Activated CD8-positive, alpha-beta T cell treated with anti-CD3 and anti-CD28 coated beads for 36 hours (primary cell): ENCODE results near the gene SIRT6. TPM values are rescaled to one million over a fixed set of nuclear protein-coding genes. Genes with fewer than 3 reads are reported as not detected.

ENCODE experiments used
- ATAC-seq: fragments of 200-7000 bp; cut with Tn5 transposase; one replicate; pipeline ENCODE4 v1.10.0; 2021; ENCODE audit warnings: mild to moderate bottlenecking, moderate library complexity
- CTCF ChIA-PET: fragments of 350-600 bp; sonication (Branson Sonifier 250); formaldehyde crosslinking; loops from one replicate; lab custom pipeline; 2021; ENCODE audit warnings: antibody characterized with exemption; lab: Charles Lee
- POLR2A ChIA-PET: fragments of 350-600 bp; sonication (Branson Sonifier 250); formaldehyde crosslinking; loops from one replicate; lab custom pipeline; 2021; ENCODE audit warnings: antibody characterized with exemption; lab: Charles Lee
- DNase-seq: peaks from one replicate; pipeline ENCODE4 v3.0.0-alpha.2; 2020
- H3K27ac Mint-ChIP-seq: one replicate; pipeline ENCODE4 v1.8.0; 2021; ENCODE audit warnings: mild to moderate bottlenecking, mixed read lengths
- H3K27me3 Mint-ChIP-seq: one replicate; pipeline ENCODE4 v1.8.0; 2021; ENCODE audit warnings: mixed read lengths
- H3K36me3 Mint-ChIP-seq: one replicate; pipeline ENCODE4 v1.8.0; 2021; ENCODE audit warnings: low read depth, mixed read lengths
- H3K4me1 Mint-ChIP-seq: one replicate; pipeline ENCODE4 v1.8.0; 2021; ENCODE audit warnings: low read depth, mixed read lengths
- H3K4me3 Mint-ChIP-seq: one replicate; pipeline ENCODE4 v1.8.0; 2021; ENCODE audit warnings: mild to moderate bottlenecking, moderate library complexity, mixed read lengths
- H3K9me3 Mint-ChIP-seq: one replicate; pipeline ENCODE4 v1.8.0; 2021; ENCODE audit warnings: mixed read lengths
- CTCF ChIP-seq: fragments of 200-600 bp; IDR thresholded peaks from one replicate; pipeline ENCODE4 v1.8.0; 2022; ENCODE audit warnings: antibody characterized with exemption, mild to moderate bottlenecking
- intact Hi-C: fragments of 100-400 bp; cut with micrococcal nuclease; formaldehyde crosslinking; loops from one replicate; pipeline ENCODE4 v1.10.0; 2022
- total RNA-seq, 2 experiments: library from RNA; stranded (reverse); gene quantifications; one replicate each; pipeline ENCODE4 v1.2.3, GENCODE V29; 2021

SIRT6 gene
- total RNA-seq, 2 experiments from 2014 or later = 26.9 to 28.3 TPM

GRCh38 chr19:4154571-4155312 lies 27.6 kb downstream of the SIRT6 start:
- H3K36me3 Mint-ChIP-seq = no peaks in the 10 kb centered on the region
- DNase-seq = no peak
- H3K9me3 Mint-ChIP-seq = no peaks in the 10 kb centered on the region
- no peak for TF ChIP-seq CTCF
- ATAC-seq = no peak
- H3K4me1 Mint-ChIP-seq = peaks cover 5% of the 10 kb centered on the region
- no peak overlapping the region for H3K4me3 Mint-ChIP-seq
- ChIA-PET CTCF (interaction anchor here (3.0 kb wide), 1 partner anchor 14 kb away, joined by 25 read pairs; no protein-coding TSS in a partner anchor), POLR2A (no interaction called here)
- no peak overlapping the region for H3K27ac Mint-ChIP-seq
- intact Hi-C loops = no loop called here
- peaks cover 2% of the 10 kb centered on the region for H3K27me3 Mint-ChIP-seq

- Mint-ChIP-seq H3K36me3 (no peaks in the 10 kb centered on the region), H3K9me3 (no peaks in the 10 kb centered on the region), H3K27ac (no peak overlapping the region), H3K4me3 (no peak overlapping the region), H3K27me3 (peaks cover 2% of the 10 kb centered on the region), H3K4me1 (peaks cover 5% of the 10 kb centered on the region)
- CTCF ChIA-PET = interaction anchor here (3.0 kb wide), 1 partner anchor 12 kb away, joined by 25 read pairs; no protein-coding TSS in a partner anchor
- no peak for TF ChIP-seq CTCF
- POLR2A ChIA-PET = interaction anchor here (0.6 kb wide), 1 partner anchor 178 kb away, joined by 5 read pairs; no protein-coding TSS in a partner anchor
- DNase-seq = no peak
- intact Hi-C loops = no loop called here
- no peak for ATAC-seq
Measured at GRCh38 chr19:4152241-4152998, 29.9 kb downstream of the SIRT6 start.

- intact Hi-C loops = no loop called here
- ATAC-seq (no peak), DNase-seq (no peak)
- Mint-ChIP-seq H3K27ac (no peak overlapping the region), H3K9me3 (no peaks in the 10 kb centered on the region), H3K4me1 (peaks cover 5% of the 10 kb centered on the region), H3K27me3 (peaks cover 3% of the 10 kb centered on the region), H3K4me3 (no peak overlapping the region), H3K36me3 (no peaks in the 10 kb centered on the region)
- CTCF ChIA-PET = no interaction called here
- POLR2A ChIA-PET = no interaction called here
- no peak for TF ChIP-seq CTCF
Measured at GRCh38 chr19:4151623-4152022, 30.7 kb downstream of the SIRT6 start.

GRCh38 chr19:4149518-4150288 lies 32.7 kb downstream of the SIRT6 start:
- CTCF ChIA-PET = no interaction called here
- H3K9me3 Mint-ChIP-seq = no peaks in the 10 kb centered on the region
- H3K4me3 Mint-ChIP-seq = no peak overlapping the region
- no peaks in the 10 kb centered on the region for H3K36me3 Mint-ChIP-seq
- no peak for DNase-seq
- no peak for ATAC-seq
- POLR2A ChIA-PET = no interaction called here
- no peak overlapping the region for H3K27ac Mint-ChIP-seq
- intact Hi-C loops = no loop called here
- H3K4me1 Mint-ChIP-seq = peaks cover 8% of the 10 kb centered on the region
- peaks cover 6% of the 10 kb centered on the region for H3K27me3 Mint-ChIP-seq
- TF ChIP-seq CTCF = no peak
